K562 (cell line): ENCODE measurements around the gene METRN. TPM values are rescaled to one million over a fixed set of nuclear protein-coding genes. Genes with fewer than 3 reads are reported as not detected.

Experiments used
- ARID3B ChIP-seq: fragments of 250-450 bp; sonication (Bioruptor Pico); IDR thresholded peaks from 2 replicates; pipeline ENCODE4 v1.4.0; 2020; ENCODE audit warnings: borderline replicate concordance
- CCAR2 ChIP-seq: fragments of 200-400 bp; formaldehyde crosslinking; IDR thresholded peaks from 2 replicates; pipeline ENCODE4 v1.6.1; 2017; ENCODE audit warnings: mild to moderate bottlenecking, low read depth, low read length
- ILF3 ChIP-seq: fragments of 450-650 bp; IDR thresholded peaks from 2 replicates; pipeline ENCODE4 v1.6.1; 2018; ENCODE audit warnings: antibody characterized with exemption, mild to moderate bottlenecking, moderate library complexity, borderline replicate concordance
- JUNB ChIP-seq: fragments of 450-650 bp; formaldehyde crosslinking; conservative IDR thresholded peaks from 2 replicates; pipeline ENCODE4 v1.4.0; 2020; ENCODE audit warnings: mild to moderate bottlenecking
- MYBL2 ChIP-seq, 2 experiments: fragments of 450-650 bp in 1 of 2; sonication (generic) in 1 of 2; formaldehyde crosslinking in 1 of 2; IDR thresholded peaks; 2 replicates each; pipeline versions ENCODE4 v1.6.1 to v1.8.1; 2017 to 2022; ENCODE audit warnings: borderline replicate concordance in 1 of 2, inconsistent platforms in 1 of 2, low read depth in 1 of 2, mild to moderate bottlenecking in 1 of 2, missing genetic modification reagents in 1 of 2, moderate library complexity in 1 of 2
- NR2C2 ChIP-seq, 2 experiments: fragments of 200-800 bp in 1 of 2; sonication (Bioruptor generic) in 1 of 2; sonication (generic) in 1 of 2; formaldehyde crosslinking in 1 of 2; IDR thresholded peaks; 2 replicates each; pipeline versions ENCODE4 v1.6.1 to v1.8.0; 2016 to 2022; ENCODE audit warnings: mild to moderate bottlenecking in 1 of 2, missing compliant biosample characterization in 1 of 2, missing genetic modification characterization in 1 of 2, missing genetic modification reagents in 1 of 2
- RBBP5 ChIP-seq: fragments of 200-600 bp; sonication (generic); IDR thresholded peaks from 2 replicates; pipeline ENCODE4 v1.6.1; 2012; ENCODE audit warnings: borderline replicate concordance, mild to moderate bottlenecking, low read length, control low read depth, inconsistent platforms; ENCODE audit not compliant: insufficient read depth, poor library complexity, severe bottlenecking
- SOX6 ChIP-seq: fragments of 450-650 bp; IDR thresholded peaks from 2 replicates; pipeline ENCODE4 v1.6.1; 2014; ENCODE audit warnings: mild to moderate bottlenecking
- SP2 ChIP-seq: IDR thresholded peaks from 2 replicates; pipeline ENCODE4 v1.6.1; 2011; ENCODE audit warnings: mild to moderate bottlenecking, low read depth, low read length, moderate library complexity; ENCODE audit not compliant: poor library complexity, severe bottlenecking; ENCODE audit errors: extremely low read depth
- SRF ChIP-seq, 2 experiments: fragments of 250-450, 450-650 bp in 1 of 2; sonication (Bioruptor Pico) in 1 of 2; sonication (generic) in 1 of 2; formaldehyde crosslinking; IDR thresholded peaks; 2 replicates each; pipeline versions ENCODE4 v1.5.0 to v1.5.1; 2020 to 2022; ENCODE audit warnings: mild to moderate bottlenecking in 1 of 2, missing genetic modification reagents in 1 of 2
- ZBED1 ChIP-seq: IDR thresholded peaks from 2 replicates; pipeline ENCODE4 v1.6.1; 2014
- ZNF12 ChIP-seq: sonication (generic); formaldehyde crosslinking; IDR thresholded peaks from 2 replicates; pipeline ENCODE4 v1.4.0; 2020; ENCODE audit warnings: mild to moderate bottlenecking, missing genetic modification reagents
- ZNF24 ChIP-seq: fragments of 450-650 bp; IDR thresholded peaks from 2 replicates; pipeline ENCODE4 v1.6.1; 2016
- ZNF609 ChIP-seq: sonication (generic); formaldehyde crosslinking; IDR thresholded peaks from 2 replicates; pipeline ENCODE4 v1.8.1; 2023; ENCODE audit warnings: missing genetic modification reagents, mild to moderate bottlenecking, borderline replicate concordance
- polyA plus RNA-seq, 8 experiments: library from polyadenylated mRNA; depleted of rRNA in 4 of 8; stranded (reverse) in 5 of 8; unstranded in 3 of 8; fragments of >200 nt; fragmentation: Nextera tagmentation in 2 of 8; fragmentation: Illumina TruSeq in 1 of 8; extraction: Ambion mirVana in 2 of 8; extraction: Trizol in 1 of 8; gene quantifications; 2 replicates each; pipeline versions ENCODE4 v1.2.1 to v1.2.3, GENCODE V29; 2011 to 2014; ENCODE audit warnings: inconsistent platforms in 1 of 8, missing spikeins in 1 of 8
- total RNA-seq, 7 experiments: library from RNA; depleted of rRNA in 6 of 7; stranded (reverse); fragments of >200 nt in 6 of 7; fragmentation: Illumina TruSeq in 2 of 7; extraction: Trizol in 2 of 7; gene quantifications; 2 replicates each; pipeline versions ENCODE4 v1.2.1 to v1.2.3, GENCODE V29; 2011 to 2021; ENCODE audit warnings: low replicate concordance in 1 of 7
- TF ChIP-seq, protein P1 (sequence below), 3 experiments: fragments of 200-800 bp in 1 of 3; sonication (Bioruptor generic) in 1 of 3; sonication (generic) in 1 of 3; formaldehyde crosslinking in 1 of 3; IDR thresholded peaks; 2 replicates each; pipeline versions ENCODE4 v1.6.1 to v1.8.0; 2016 to 2022; ENCODE audit warnings: mild to moderate bottlenecking in 2 of 3, missing compliant biosample characterization in 2 of 3, missing genetic modification characterization in 2 of 3, missing genetic modification reagents in 1 of 3
- TF ChIP-seq, protein P2 (sequence below): sonication (generic); formaldehyde crosslinking; IDR thresholded peaks from 2 replicates; pipeline ENCODE4 v1.8.0; 2023; ENCODE audit warnings: mild to moderate bottlenecking, missing genetic modification reagents

METRN gene
- total and polyA plus RNA-seq, 9 of the 15 experiments (the other 6 are each of a cell fraction or from before 2014, with no cell fraction given): 0.20 to 89.8 (median 15.4) TPM

- TF ChIP-seq ZNF12 (CRISPR knock-in tag): no peak
- TF ChIP-seq ARID3B: no peak
- TF ChIP-seq, protein P1, sequence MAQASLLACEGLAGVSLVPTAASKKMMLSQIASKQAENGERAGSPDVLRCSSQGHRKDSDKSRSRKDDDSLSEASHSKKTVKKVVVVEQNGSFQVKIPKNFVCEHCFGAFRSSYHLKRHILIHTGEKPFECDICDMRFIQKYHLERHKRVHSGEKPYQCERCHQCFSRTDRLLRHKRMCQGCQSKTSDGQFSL (CRISPR knock-in tag; IDR thresholded peaks at IDR 0.05): peak; percentile 63; the same call in 1 of the 2 replicates
- TF ChIP-seq, protein P1 (tag; IDR thresholded peaks at IDR 0.05): no peak
- no peak for TF ChIP-seq MYBL2 (IDR thresholded peaks at IDR 0.05; ENCODE audit: low read depth)
- no peak for TF ChIP-seq MYBL2 (CRISPR knock-in tag; IDR thresholded peaks at IDR 0.05; ENCODE audit: borderline replicate concordance)
- TF ChIP-seq JUNB (CRISPR knock-in tag): no peak
- TF ChIP-seq, protein P2, sequence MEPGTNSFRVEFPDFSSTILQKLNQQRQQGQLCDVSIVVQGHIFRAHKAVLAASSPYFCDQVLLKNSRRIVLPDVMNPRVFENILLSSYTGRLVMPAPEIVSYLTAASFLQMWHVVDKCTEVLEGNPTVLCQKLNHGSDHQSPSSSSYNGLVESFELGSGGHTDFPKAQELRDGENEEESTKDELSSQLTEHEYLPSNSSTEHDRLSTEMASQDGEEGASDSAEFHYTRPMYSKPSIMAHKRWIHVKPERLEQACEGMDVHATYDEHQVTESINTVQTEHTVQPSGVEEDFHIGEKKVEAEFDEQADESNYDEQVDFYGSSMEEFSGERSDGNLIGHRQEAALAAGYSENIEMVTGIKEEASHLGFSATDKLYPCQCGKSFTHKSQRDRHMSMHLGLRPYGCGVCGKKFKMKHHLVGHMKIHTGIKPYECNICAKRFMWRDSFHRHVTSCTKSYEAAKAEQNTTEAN (CRISPR knock-in tag): no peak
- TF ChIP-seq SP2: peak; percentile 99
- TF ChIP-seq ZNF609 (CRISPR knock-in tag): 0 out of 2 replicates have a peak, but pooled peaks have one; percentile 47
- TF ChIP-seq ILF3: no peak; the same call in 1 of the 2 replicates
- TF ChIP-seq SRF (CRISPR knock-in tag; IDR thresholded peaks at IDR 0.05): no peak
- TF ChIP-seq SOX6: peak; percentile 79
- no peak for TF ChIP-seq ZBED1
- no peak for TF ChIP-seq CCAR2
- peak; percentile 73; the same call in 1 of the 2 replicates for TF ChIP-seq ZNF24
- peak; percentile 60 for TF ChIP-seq RBBP5
- TF ChIP-seq NR2C2 (CRISPR knock-in tag; IDR thresholded peaks at IDR 0.05): peak; percentile 68; the same call in 1 of the 2 replicates
- peak; percentile 87 for TF ChIP-seq NR2C2 (tag; IDR thresholded peaks at IDR 0.05)
These were observed 47.0 kb upstream of the METRN start, which contains the start of gene RHOT2 (continued) for GRCh38 chr16:667780-668518.
